Trophoblast cell (in vitro differentiated cells and primary cell): ENCODE data around the gene EMC6.

ENCODE experiments used
- DNase-seq, 2 donors: peaks; one replicate each; pipeline ENCODE4 v3.0.0-alpha.2; 2016
- H2AFZ ChIP-seq: 2 replicates; pipeline ENCODE4 v1.6.1; 2013; ENCODE audit warnings: low read length, moderate library complexity, mild to moderate bottlenecking; ENCODE audit not compliant: insufficient read depth, poor library complexity
- H2AK5ac ChIP-seq: 2 replicates; pipeline ENCODE4 v1.6.1; 2013; ENCODE audit warnings: mild to moderate bottlenecking, low read length
- H2BK120ac ChIP-seq: 2 replicates; pipeline ENCODE4 v1.6.1; 2013; ENCODE audit warnings: low read length, mild to moderate bottlenecking, moderate library complexity; ENCODE audit not compliant: insufficient read depth, poor library complexity
- H2BK12ac ChIP-seq: 2 replicates; pipeline ENCODE4 v1.6.1; 2013; ENCODE audit warnings: mild to moderate bottlenecking, low read length, moderate library complexity
- H2BK5ac ChIP-seq: 2 replicates; pipeline ENCODE4 v1.6.1; 2013; ENCODE audit warnings: low read length, low read depth, moderate library complexity, mild to moderate bottlenecking; ENCODE audit not compliant: poor library complexity
- H3K14ac ChIP-seq: 2 replicates; pipeline ENCODE4 v1.6.1; 2013; ENCODE audit warnings: mild to moderate bottlenecking, low read length
- H3K18ac ChIP-seq: 2 replicates; pipeline ENCODE4 v1.6.1; 2013; ENCODE audit warnings: mild to moderate bottlenecking, low read length
- H3K23ac ChIP-seq: 2 replicates; pipeline ENCODE4 v1.6.1; 2013; ENCODE audit warnings: low read length
- H3K27ac ChIP-seq: 2 replicates; pipeline ENCODE4 v1.5.1; 2013; ENCODE audit warnings: low read depth, mild to moderate bottlenecking, inconsistent platforms, low read length, moderate library complexity
- H3K27me3 ChIP-seq: 2 replicates; pipeline ENCODE4 v1.6.1; 2013; ENCODE audit warnings: inconsistent platforms, mild to moderate bottlenecking, low read length, moderate library complexity; ENCODE audit not compliant: insufficient read depth
- H3K36me3 ChIP-seq, 2 experiments: 1 replicate in 1 of 2; 2 replicates in 1 of 2; pipeline ENCODE4 v1.6.1; 2013; ENCODE audit warnings: low read length in 2 of 2, mild to moderate bottlenecking in 2 of 2, moderate library complexity in 1 of 2; ENCODE audit not compliant: insufficient read depth in 2 of 2, control insufficient read depth in 1 of 2
- H3K4ac ChIP-seq: 2 replicates; pipeline ENCODE4 v1.6.1; 2013; ENCODE audit warnings: low read depth, mild to moderate bottlenecking, low read length, moderate library complexity
- H3K4me1 ChIP-seq, 2 experiments: 1 replicate in 1 of 2; 2 replicates in 1 of 2; pipeline ENCODE4 v1.6.1; 2013; ENCODE audit warnings: low read length in 2 of 2, mild to moderate bottlenecking in 2 of 2, moderate library complexity in 1 of 2; ENCODE audit not compliant: insufficient read depth in 2 of 2, control insufficient read depth in 1 of 2
- H3K4me2 ChIP-seq: 2 replicates; pipeline ENCODE4 v1.6.1; 2013; ENCODE audit warnings: inconsistent platforms, mild to moderate bottlenecking, low read length, moderate library complexity
- H3K4me3 ChIP-seq: 2 replicates; pipeline ENCODE4 v1.5.1; 2013; ENCODE audit warnings: mild to moderate bottlenecking, low read depth, low read length, inconsistent platforms
- H3K79me1 ChIP-seq: one replicate; pipeline ENCODE4 v1.6.1; 2013; ENCODE audit warnings: low read length
- H3K79me2 ChIP-seq: 2 replicates; pipeline ENCODE4 v1.6.1; 2013; ENCODE audit warnings: low read length, mild to moderate bottlenecking; ENCODE audit not compliant: control insufficient read depth, insufficient read depth, poor library complexity
- H3K9ac ChIP-seq: 2 replicates; pipeline ENCODE4 v1.6.1; 2013; ENCODE audit warnings: mild to moderate bottlenecking, low read length
- H3K9me3 ChIP-seq: 2 replicates; pipeline ENCODE4 v1.6.1; 2013; ENCODE audit warnings: low read depth, mild to moderate bottlenecking, control low read depth, inconsistent platforms, low read length; ENCODE audit not compliant: insufficient read depth
- H4K12ac ChIP-seq: 2 replicates; pipeline ENCODE4 v1.6.1; 2013; ENCODE audit warnings: low read depth, mild to moderate bottlenecking, low read length, moderate library complexity
- H4K8ac ChIP-seq: 2 replicates; pipeline ENCODE4 v1.6.1; 2013; ENCODE audit warnings: low read depth, mild to moderate bottlenecking, low read length, moderate library complexity
- H4K91ac ChIP-seq: one replicate; pipeline ENCODE4 v1.6.1; 2013; ENCODE audit warnings: low read depth, mild to moderate bottlenecking, low read length, moderate library complexity
- WGBS: extraction: QIAGEN DNeasy Blood & Tissue Kit; methylation state at CpG from one replicate; pipeline ENCODE4 v1.1.7; 2013; ENCODE audit warnings: missing lambda C conversion rate; ENCODE audit not compliant: insufficient read length, insufficient coverage; ENCODE audit errors: extremely low coverage; 5-methylcytosine and 5-hydroxymethylcytosine counted together

EMC6 gene

GRCh38 chr17:3635474-3636153 is 33.0 kb upstream of the EMC6 start:
- H4K12ac ChIP-seq, result peak overlapping the region; percentile 34
- H2BK12ac ChIP-seq, result peak overlapping the region; percentile 62
- no CpG with 5 or more reads among the region's 38 CpGs for WGBS
- peak overlapping the region; percentile 91 for H3K9ac ChIP-seq
- H3K14ac ChIP-seq, result peak overlapping the region; percentile 82
- peak overlapping the region; percentile 82 for H2AFZ ChIP-seq
- H2BK120ac ChIP-seq, result peak overlapping the region; percentile 10
- H3K4ac ChIP-seq, result no peak overlapping the region
- H3K4me2 ChIP-seq, result peak overlapping the region; percentile 68
- peak overlapping the region; percentile 18 for H2BK5ac ChIP-seq
- H3K23ac ChIP-seq, result no peak overlapping the region
- peak overlapping the region; percentile 58 for H4K91ac ChIP-seq
- H3K9me3 ChIP-seq, result no peaks in the 10 kb centered on the region
- H3K27ac ChIP-seq, result peak overlapping the region; percentile 47
- H3K4me1 ChIP-seq, result peaks cover 2 to 4% of the 10 kb centered on the region in 2 experiments
- H4K8ac ChIP-seq, result peak overlapping the region; percentile 84
- peak overlapping the region; percentile 97 for H3K4me3 ChIP-seq
- H3K36me3 ChIP-seq, result peaks cover 8 to 16% of the 10 kb centered on the region in 2 experiments
- no peaks in the 10 kb centered on the region for H3K27me3 ChIP-seq
- peak overlapping the region; percentile 71 for H3K18ac ChIP-seq
- peaks cover 5% of the 10 kb centered on the region for H3K79me1 ChIP-seq
- no peak overlapping the region for H2AK5ac ChIP-seq
- peaks cover 10% of the 10 kb centered on the region for H3K79me2 ChIP-seq
- peak; percentile 92 to 96 for DNase-seq

- H3K23ac ChIP-seq, result no peak within 1 kb of the TSS
- H2BK5ac ChIP-seq, result peak within 1 kb of the TSS; percentile 99
- H3K14ac ChIP-seq, result peak within 1 kb of the TSS; percentile 98
- H3K18ac ChIP-seq, result peak within 1 kb of the TSS; percentile 93
- peak within 1 kb of the TSS; percentile 62 for H2BK12ac ChIP-seq
- H3K9me3 ChIP-seq, result no peaks in the 10 kb centered on the region
- H3K36me3 ChIP-seq, result peaks cover 8 to 14% of the 10 kb centered on the region in 2 experiments
- H3K4me2 ChIP-seq, result peak within 1 kb of the TSS; percentile 82
- no CpG with 5 or more reads among the region's 68 CpGs for whole genome bisulfite sequencing
- peak within 1 kb of the TSS; percentile 97 for H4K91ac ChIP-seq
- peaks cover 5% of the 10 kb centered on the region for H3K79me1 ChIP-seq
- peak within 1 kb of the TSS; percentile 98 for H4K8ac ChIP-seq
- H3K9ac ChIP-seq, result peak within 1 kb of the TSS; percentile 91
- H3K79me2 ChIP-seq, result peaks cover 10% of the 10 kb centered on the region
- peak within 1 kb of the TSS; percentile 97 for H4K12ac ChIP-seq
- no peak within 1 kb of the TSS for H2AK5ac ChIP-seq
- H2BK120ac ChIP-seq, result peak within 1 kb of the TSS; percentile 97
- peak within 1 kb of the TSS; percentile 97 for H3K4me3 ChIP-seq
- peak within 1 kb of the TSS; percentile 85 for H3K4ac ChIP-seq
- peak; percentile 98 to 99 for DNase-seq
- H3K4me1 ChIP-seq, result peaks cover 2 to 4% of the 10 kb centered on the region in 2 experiments
- peak within 1 kb of the TSS; percentile 95 for H2AFZ ChIP-seq
- no peaks in the 10 kb centered on the region for H3K27me3 ChIP-seq
- H3K27ac ChIP-seq, result peak within 1 kb of the TSS; percentile 96
These were observed 32.3 kb upstream of the EMC6 start, which contains the start of the genes CTNS and SHPK for GRCh38 chr17:3636154-3636907. Gene CTNS (plus strand): TSS chr17:3636760. CDS start chr17:3640207, 3,447 bp downstream. Gene SHPK (minus strand): TSS chr17:3636250. CDS start chr17:3636219, 31 bp downstream.

GRCh38 chr17:3636908-3637373 is 31.7 kb upstream of the EMC6 start:
- Histone ChIP-seq H3K23ac (no peak overlapping the region), H3K18ac (peak overlapping the region; percentile 10), H3K79me2 (peaks cover 10% of the 10 kb centered on the region), H4K12ac (peak overlapping the region; percentile 10), H3K4me2 (peak overlapping the region; percentile 82), H4K8ac (peak overlapping the region; percentile 98), H3K14ac (peak overlapping the region; percentile 5), H3K79me1 (peaks cover 5% of the 10 kb centered on the region), H3K4me3 (peak overlapping the region; percentile 89), H2BK120ac (no peak overlapping the region), H2BK5ac (no peak overlapping the region), H2AK5ac (no peak overlapping the region), H3K27ac (peak overlapping the region; percentile 96), H4K91ac (peak overlapping the region; percentile 4), H2BK12ac (no peak overlapping the region), H3K9ac (peak overlapping the region; percentile 75), H3K9me3 (no peaks in the 10 kb centered on the region), H3K27me3 (no peaks in the 10 kb centered on the region), H3K4ac (no peak overlapping the region), H2AFZ (peak overlapping the region; percentile 95), H3K36me3 (peaks cover 10 to 14% of the 10 kb centered on the region in 2 experiments), H3K4me1 (peaks cover 2 to 4% of the 10 kb centered on the region in 2 experiments)
- WGBS, result no CpG with 5 or more reads among the region's 31 CpGs
- no peak for DNase-seq

- no CpG with 5 or more reads among the region's 7 CpGs for WGBS
- peaks cover 16 to 18% of the 10 kb centered on the region in 2 experiments for H3K36me3 ChIP-seq
These were observed 28.5 kb upstream of the EMC6 start for GRCh38 chr17:3639981-3640596.

More at GRCh38 chr17:3639981-3640596, 28.5 kb upstream of the EMC6 start:
- Histone ChIP-seq H3K27me3 (no peaks in the 10 kb centered on the region), H3K4me2 (no peak overlapping the region), H3K9ac (no peak overlapping the region), H4K12ac (no peak overlapping the region), H3K27ac (no peak overlapping the region), H2AK5ac (no peak overlapping the region), H3K4me3 (no peak overlapping the region), H3K18ac (no peak overlapping the region), H2AFZ (no peak overlapping the region), H3K9me3 (no peaks in the 10 kb centered on the region), H2BK5ac (no peak overlapping the region), H3K4me1 (peaks cover 0 to 4% of the 10 kb centered on the region in 2 experiments), H3K79me2 (peaks cover 8% of the 10 kb centered on the region), H3K4ac (no peak overlapping the region), H2BK12ac (no peak overlapping the region), H3K14ac (no peak overlapping the region), H4K8ac (no peak overlapping the region), H4K91ac (no peak overlapping the region), H3K79me1 (peaks cover 5% of the 10 kb centered on the region), H2BK120ac (no peak overlapping the region), H3K23ac (no peak overlapping the region)
- peak in 1 of 2 donors; percentile 28 for DNase-seq
